Subcutaneous abdominal adipose tissue (tissue), 5 donors: ENCODE data around the gene FAM169A.

ENCODE experiments used
- H3K27ac ChIP-seq: one replicate; pipeline ENCODE4 v1.7.0; 2013; ENCODE audit warnings: low read depth, mild to moderate bottlenecking, inconsistent platforms, low read length, moderate library complexity
- H3K27me3 ChIP-seq, 5 donors: one replicate each; pipeline ENCODE4 v1.7.0; 2013; ENCODE audit warnings: low read length in 5 of 5, inconsistent platforms in 1 of 5; ENCODE audit not compliant: control insufficient read depth in 5 of 5, insufficient read depth in 4 of 5
- H3K36me3 ChIP-seq, 5 donors: one replicate each; pipeline ENCODE4 v1.7.0; 2013; ENCODE audit warnings: low read length in 5 of 5; ENCODE audit not compliant: control insufficient read depth in 5 of 5, insufficient read depth in 5 of 5
- H3K4me1 ChIP-seq, 5 donors: one replicate each; pipeline ENCODE4 v1.7.0; 2013; ENCODE audit warnings: low read length in 5 of 5, mild to moderate bottlenecking in 3 of 5, moderate library complexity in 1 of 5; ENCODE audit not compliant: control insufficient read depth in 5 of 5, insufficient read depth in 5 of 5
- H3K4me3 ChIP-seq, 5 donors: one replicate each; pipeline ENCODE4 v1.7.0; 2013; ENCODE audit warnings: low read length in 5 of 5, low read depth in 1 of 5
- H3K9ac ChIP-seq, 5 donors: one replicate each; pipeline ENCODE4 v1.7.0; 2013; ENCODE audit warnings: low read length in 5 of 5, mild to moderate bottlenecking in 4 of 5, moderate library complexity in 3 of 5
- H3K9me3 ChIP-seq, 5 donors: one replicate each; pipeline ENCODE4 v1.7.0; 2013; ENCODE audit warnings: low read length in 5 of 5; ENCODE audit not compliant: control insufficient read depth in 5 of 5
- donor health status: healthy.
- donor health status: healthy.
- donor health status: healthy.
- donor health status: healthy.
- donor health status: healthy.

FAM169A gene

GRCh38 chr5:74850030-74850429 lies 16.2 kb downstream of the FAM169A start:
- Histone ChIP-seq H3K4me1 (peaks cover 0 to 10% (median 3%) of the 10 kb centered on the region in 5 donors), H3K36me3 (no peaks in the 10 kb centered on the region), H3K27me3 (no peaks in the 10 kb centered on the region), H3K4me3 (no peak overlapping the region), H3K27ac (no peak overlapping the region), H3K9me3 (no peaks in the 10 kb centered on the region), H3K9ac (no peak overlapping the region)

DNA sequence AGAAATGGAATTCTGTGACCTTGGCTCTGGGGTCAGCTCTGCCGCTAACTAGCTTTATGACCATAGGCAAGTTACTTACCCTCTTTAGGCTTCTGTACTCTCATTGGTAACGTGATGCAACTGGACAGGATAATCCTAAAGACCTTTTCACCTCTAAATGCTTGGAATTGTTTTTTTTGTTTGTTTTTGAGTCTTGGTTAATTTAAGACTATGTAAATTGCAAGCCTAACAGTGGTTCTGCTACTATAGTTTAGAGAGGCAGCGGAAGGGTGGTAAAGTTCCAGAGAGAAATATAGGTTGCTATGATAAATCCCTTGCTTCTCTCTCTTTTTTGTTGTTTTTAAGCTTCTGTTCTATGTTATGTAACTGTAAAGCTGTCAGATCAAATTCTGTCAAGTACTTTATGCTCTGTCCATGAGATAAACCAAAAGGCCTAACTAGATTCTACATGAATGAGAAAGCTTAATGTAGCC lies 17.6 kb downstream of the FAM169A start:
- Histone ChIP-seq H3K9ac (no peak overlapping the region), H3K27me3 (no peaks in the 10 kb centered on the region), H3K4me3 (no peak overlapping the region), H3K36me3 (no peaks in the 10 kb centered on the region), H3K27ac (no peak overlapping the region), H3K9me3 (no peaks in the 10 kb centered on the region), H3K4me1 (peaks cover 0 to 10% (median 3%) of the 10 kb centered on the region in 5 donors)

DNA sequence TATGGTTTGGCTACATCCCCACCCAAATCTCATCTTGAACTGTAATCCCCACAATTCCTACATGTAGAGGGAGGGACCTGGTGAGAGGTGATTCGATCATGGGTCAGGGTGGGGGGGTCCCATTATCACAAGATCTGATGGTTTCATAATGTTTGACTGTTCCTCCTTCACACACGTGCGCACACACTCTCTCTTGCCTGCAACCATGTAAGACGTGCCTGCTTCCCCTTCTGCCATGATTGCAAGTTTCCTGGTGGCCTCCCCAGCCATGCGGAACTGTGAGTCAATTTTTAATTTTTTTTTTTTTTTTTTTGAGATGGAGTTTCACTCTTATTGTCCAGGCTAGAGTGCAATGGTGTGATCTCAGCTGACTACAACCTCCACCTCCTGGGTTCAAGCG lies 27.0 kb downstream of the FAM169A start:
- Histone ChIP-seq H3K27me3 (peaks cover 0 to 2% (median 0%) of the 10 kb centered on the region in 5 donors), H3K27ac (no peak overlapping the region), H3K4me3 (no peak overlapping the region), H3K9me3 (no peaks in the 10 kb centered on the region), H3K4me1 (no peaks in the 10 kb centered on the region), H3K9ac (no peak overlapping the region), H3K36me3 (no peaks in the 10 kb centered on the region)

GRCh38 chr5:74838262-74838661 lies 27.9 kb downstream of the FAM169A start:
- Histone ChIP-seq H3K9ac (no peak overlapping the region), H3K4me1 (no peaks in the 10 kb centered on the region), H3K4me3 (no peak overlapping the region), H3K27me3 (peaks cover 0 to 2% (median 0%) of the 10 kb centered on the region in 5 donors), H3K9me3 (no peaks in the 10 kb centered on the region), H3K36me3 (no peaks in the 10 kb centered on the region), H3K27ac (no peak overlapping the region)

DNA sequence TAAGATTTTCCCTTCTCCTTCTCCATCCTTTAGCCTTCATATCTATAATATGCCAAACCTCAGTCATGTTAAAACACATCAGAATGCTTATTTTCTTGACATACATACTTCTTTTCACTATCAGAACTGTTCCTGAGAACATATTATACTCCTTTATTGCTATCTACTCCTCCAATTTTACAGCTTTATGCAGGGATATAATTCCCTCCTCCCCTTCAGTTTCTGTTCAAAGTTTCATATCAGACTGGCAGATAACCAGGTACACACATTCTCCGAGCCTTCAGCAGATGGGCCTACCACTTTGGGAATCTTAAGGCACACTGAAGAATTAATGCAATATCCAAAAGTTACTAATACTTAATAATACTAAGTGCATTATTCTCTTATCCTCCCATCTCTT lies 29.1 kb downstream of the FAM169A start:
- no peaks in the 10 kb centered on the region for H3K9me3 ChIP-seq
- no peaks in the 10 kb centered on the region for H3K4me1 ChIP-seq
- no peaks in the 10 kb centered on the region for H3K36me3 ChIP-seq
- H3K27ac ChIP-seq, result no peak overlapping the region
- peaks cover 0 to 2% (median 0%) of the 10 kb centered on the region in 5 donors for H3K27me3 ChIP-seq
- H3K4me3 ChIP-seq, result no peak overlapping the region
- no peak overlapping the region for H3K9ac ChIP-seq

DNA sequence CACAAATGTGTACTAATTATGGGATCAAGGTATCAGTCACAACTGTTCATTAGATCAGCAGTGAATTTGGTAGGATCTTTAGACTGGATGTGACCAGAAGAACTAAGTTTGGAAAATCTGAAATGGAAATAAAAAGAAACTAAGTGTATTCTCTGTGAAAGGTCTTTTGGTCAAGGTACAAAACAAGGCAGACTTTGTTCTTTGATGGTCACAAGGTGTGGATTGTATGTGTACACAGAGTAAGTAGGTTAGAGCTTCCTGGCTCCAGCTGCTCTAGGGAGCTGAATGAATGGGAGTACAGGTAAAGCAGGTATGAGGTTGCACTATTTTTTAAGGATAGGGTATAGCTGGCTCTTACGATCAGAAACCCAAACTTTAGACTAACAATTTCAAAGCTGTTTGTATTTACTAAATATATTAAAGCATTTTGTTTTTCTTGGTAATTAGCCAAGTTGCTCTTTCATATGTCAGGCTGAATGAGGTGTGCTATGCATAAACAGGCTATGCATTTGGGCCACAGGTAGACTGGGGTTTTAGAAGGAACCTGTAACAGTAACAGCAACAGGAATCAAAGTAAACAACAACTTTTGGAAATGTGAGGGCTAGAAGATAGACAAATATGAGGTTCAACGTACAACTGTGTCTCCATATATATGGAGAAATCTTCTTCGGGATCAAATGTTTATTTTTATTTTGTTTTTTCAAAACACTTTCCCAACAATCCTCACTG lies 32.5 kb downstream of the FAM169A start:
- peaks cover 0 to 2% (median 0%) of the 10 kb centered on the region in 5 donors for H3K27me3 ChIP-seq
- no peaks in the 10 kb centered on the region for H3K36me3 ChIP-seq
- H3K4me1 ChIP-seq, result no peaks in the 10 kb centered on the region
- H3K9me3 ChIP-seq, result no peaks in the 10 kb centered on the region
- no peak overlapping the region for H3K4me3 ChIP-seq
- H3K27ac ChIP-seq, result no peak overlapping the region
- H3K9ac ChIP-seq, result no peak overlapping the region

- no peak overlapping the region for H3K27ac ChIP-seq
- no peaks in the 10 kb centered on the region for H3K36me3 ChIP-seq
- no peak overlapping the region for H3K9ac ChIP-seq
- H3K27me3 ChIP-seq, result no peaks in the 10 kb centered on the region
- H3K4me3 ChIP-seq, result no peak overlapping the region
- H3K9me3 ChIP-seq, result no peaks in the 10 kb centered on the region
- H3K4me1 ChIP-seq, result no peaks in the 10 kb centered on the region
Measured at GRCh38 chr5:74829413-74829812, 36.8 kb downstream of the FAM169A start.

- H3K9ac ChIP-seq, result no peak overlapping the region
- H3K4me3 ChIP-seq, result no peak overlapping the region
- no peaks in the 10 kb centered on the region for H3K9me3 ChIP-seq
- no peaks in the 10 kb centered on the region for H3K4me1 ChIP-seq
- H3K27ac ChIP-seq, result no peak overlapping the region
- H3K36me3 ChIP-seq, result no peaks in the 10 kb centered on the region
- no peaks in the 10 kb centered on the region for H3K27me3 ChIP-seq
Measured at GRCh38 chr5:74822288-74822687, 43.9 kb downstream of the FAM169A start.

GRCh38 chr5:74816875-74817274 lies 49.3 kb downstream of the FAM169A start:
- Histone ChIP-seq H3K9me3 (no peaks in the 10 kb centered on the region), H3K27ac (no peak overlapping the region), H3K9ac (no peak overlapping the region), H3K4me1 (no peaks in the 10 kb centered on the region), H3K4me3 (no peak overlapping the region), H3K36me3 (no peaks in the 10 kb centered on the region), H3K27me3 (no peaks in the 10 kb centered on the region)

- Histone ChIP-seq H3K27ac (no peak overlapping the region), H3K9me3 (no peaks in the 10 kb centered on the region), H3K4me3 (no peak overlapping the region), H3K9ac (no peak overlapping the region), H3K4me1 (no peaks in the 10 kb centered on the region), H3K27me3 (no peaks in the 10 kb centered on the region), H3K36me3 (no peaks in the 10 kb centered on the region)
Measured at GRCh38 chr5:74810915-74811314, 55.3 kb downstream of the FAM169A start.
